ENCODE results near the gene PTCD2.

- TF ChIP-seq ZNF274 (IDR thresholded peaks at IDR 0.05; ENCODE audit: low read depth, low read length) (no peak), SUZ12 (IDR thresholded peaks at IDR 0.05; ENCODE audit: extremely low read depth, insufficient read depth, insufficient read length) (no peak)
Observed at GRCh38 chr5:72328172-72328571, 8.0 kb downstream of the PTCD2 start.

Data from NT2/D1 (cell line).